ENCODE data around the gene ORC6.

Gene ORC6

DNA sequence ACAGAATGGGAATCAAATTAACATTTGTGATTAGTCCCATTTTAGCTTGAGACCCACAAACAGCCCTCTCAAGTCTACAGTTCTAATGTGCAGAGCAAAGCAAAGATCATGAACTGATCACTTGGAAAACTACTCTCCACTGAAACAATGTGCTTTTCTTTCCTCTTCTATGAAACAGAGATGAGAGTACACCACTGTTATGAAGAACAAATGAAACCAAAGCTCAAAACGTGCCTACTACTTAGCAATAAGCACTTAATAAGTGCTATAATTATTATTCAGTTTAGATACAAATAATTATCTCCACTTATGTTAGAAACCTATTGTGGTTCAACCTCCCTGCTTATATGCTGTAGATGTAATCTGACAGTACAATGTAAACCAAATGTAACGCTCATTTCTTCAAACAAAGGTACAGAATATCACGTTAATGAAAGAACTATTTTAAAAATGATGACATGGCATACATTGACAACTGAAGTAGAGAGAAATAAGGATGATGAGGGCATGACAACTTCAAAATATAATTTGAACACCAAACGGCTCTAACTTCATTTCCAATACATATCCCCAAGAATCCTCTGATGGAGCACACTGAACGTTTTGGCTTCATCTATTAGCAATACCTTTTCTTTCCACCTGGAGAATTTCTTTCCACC, 2.5 kb upstream of the ORC6 start:
- TF ChIP-seq TAF1 (IDR thresholded peaks at IDR 0.05; ENCODE audit: borderline replicate concordance, low read depth, low read length) (no peak), POLR2A (IDR thresholded peaks at IDR 0.05; ENCODE audit: low read depth, low read length) (no peak), POLR2AphosphoS5 (IDR thresholded peaks at IDR 0.05; ENCODE audit: low read depth, low read length) (no peak)
- no peak for DNase-seq (ENCODE audit: insufficient read length)
- FAIRE-seq = peak; percentile 40

DNA sequence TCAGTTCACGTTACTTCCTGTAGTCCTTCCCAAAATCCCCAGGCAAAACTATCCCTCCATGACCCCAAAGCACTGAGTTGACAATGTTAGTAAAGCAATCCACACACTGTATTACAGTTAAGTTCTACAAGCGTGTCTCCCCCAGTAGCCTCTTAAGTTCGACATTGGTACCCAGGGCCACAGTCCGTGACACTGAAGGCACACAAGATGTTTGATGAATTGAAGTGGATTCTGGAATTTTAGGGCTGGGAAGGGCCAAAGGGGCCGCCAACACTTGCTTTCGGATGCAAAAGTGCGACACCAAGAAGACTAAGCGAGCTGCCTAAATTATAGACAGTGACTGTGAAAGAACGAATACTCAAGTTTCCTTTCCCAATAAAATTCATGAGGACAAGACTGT, 2.0 kb upstream of the ORC6 start:
- TF ChIP-seq TAF1 (IDR thresholded peaks at IDR 0.05; ENCODE audit: borderline replicate concordance, low read depth, low read length) = no peak
- no peak for TF ChIP-seq POLR2A (IDR thresholded peaks at IDR 0.05; ENCODE audit: low read depth, low read length)
- TF ChIP-seq POLR2AphosphoS5 (IDR thresholded peaks at IDR 0.05; ENCODE audit: low read depth, low read length) = no peak
- FAIRE-seq = no peak
- no peak for DNase-seq (ENCODE audit: insufficient read length)

GRCh38 chr16:46688101-46688653, 1.3 kb upstream of the ORC6 start:
- TF ChIP-seq TAF1 (IDR thresholded peaks at IDR 0.05; ENCODE audit: borderline replicate concordance, low read depth, low read length) = no peak
- TF ChIP-seq POLR2A (IDR thresholded peaks at IDR 0.05; ENCODE audit: low read depth, low read length) = no peak
- no peak for TF ChIP-seq POLR2AphosphoS5 (IDR thresholded peaks at IDR 0.05; ENCODE audit: low read depth, low read length)
- DNase-seq (ENCODE audit: insufficient read length) (peak; percentile 27), FAIRE-seq (no peak)

- peak; percentile 78 for DNase-seq (ENCODE audit: insufficient read length)
- TF ChIP-seq POLR2A (IDR thresholded peaks at IDR 0.05; ENCODE audit: low read depth, low read length) (peak; percentile 26; the same call in 1 of the 2 replicates), POLR2AphosphoS5 (IDR thresholded peaks at IDR 0.05; ENCODE audit: low read depth, low read length) (0 out of 2 replicates have a peak, but pooled peaks have one; percentile 28), TAF1 (IDR thresholded peaks at IDR 0.05; ENCODE audit: borderline replicate concordance, low read depth, low read length) (0 out of 2 replicates have a peak, but pooled peaks have one; percentile 10)
- FAIRE-seq = peak; percentile 94
Measured at GRCh38 chr16:46688654-46689364, 650 bp upstream of the ORC6 start, which contains the start of gene VPS35. TSS of gene VPS35 (minus strand) at chr16:46689178. CDS start at chr16:46689133, 45 bp downstream.

DNA sequence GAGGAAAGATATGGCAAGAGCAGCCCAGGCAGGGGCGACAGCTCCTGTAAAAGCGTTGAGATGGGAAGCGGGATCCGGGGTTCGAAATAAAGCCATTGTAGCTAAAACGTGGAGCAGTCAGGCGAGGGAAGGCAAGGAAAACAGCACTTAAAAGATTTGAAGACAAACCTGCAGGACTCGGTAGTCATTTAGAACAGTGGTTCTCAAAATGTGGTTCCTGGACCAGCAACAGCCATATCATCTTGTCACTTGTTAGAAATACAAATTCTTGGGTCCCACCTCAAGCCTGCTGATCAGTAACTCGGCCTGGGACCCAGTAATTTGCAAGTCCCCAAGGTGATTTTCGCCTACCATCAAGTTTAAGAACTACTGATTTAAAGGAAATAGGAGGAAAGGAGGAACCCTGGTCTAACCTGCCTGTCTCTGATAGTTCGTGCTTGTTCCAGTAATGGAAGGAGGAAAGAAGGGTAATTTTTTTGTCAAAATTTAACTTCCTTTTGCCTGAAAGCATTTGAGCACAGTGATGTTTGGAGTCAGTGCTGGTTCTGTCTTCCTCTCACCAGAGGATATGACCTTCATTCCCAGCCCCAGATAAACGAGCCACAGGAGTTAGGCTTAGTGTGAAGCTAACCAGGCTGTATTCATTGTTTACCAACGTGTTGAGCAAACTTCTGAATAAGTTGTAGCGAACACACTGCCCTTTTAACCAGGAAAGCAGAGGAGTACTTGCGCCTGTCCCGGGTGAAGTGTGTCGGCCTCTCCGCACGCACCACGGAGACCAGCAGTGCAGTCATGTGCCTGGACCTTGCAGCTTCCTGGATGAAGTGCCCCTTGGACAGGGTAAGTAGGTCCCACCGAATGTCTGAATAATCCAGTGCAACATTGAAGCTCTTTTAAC, 1.1 kb downstream of the ORC6 start:
- no peak for TF ChIP-seq POLR2AphosphoS5 (IDR thresholded peaks at IDR 0.05; ENCODE audit: low read depth, low read length)
- TF ChIP-seq TAF1 (IDR thresholded peaks at IDR 0.05; ENCODE audit: borderline replicate concordance, low read depth, low read length) = no peak
- TF ChIP-seq POLR2A (IDR thresholded peaks at IDR 0.05; ENCODE audit: low read depth, low read length) = no peak; the same call in 1 of the 2 replicates
- FAIRE-seq (no peak), DNase-seq (ENCODE audit: insufficient read length) (no peak)

DNA sequence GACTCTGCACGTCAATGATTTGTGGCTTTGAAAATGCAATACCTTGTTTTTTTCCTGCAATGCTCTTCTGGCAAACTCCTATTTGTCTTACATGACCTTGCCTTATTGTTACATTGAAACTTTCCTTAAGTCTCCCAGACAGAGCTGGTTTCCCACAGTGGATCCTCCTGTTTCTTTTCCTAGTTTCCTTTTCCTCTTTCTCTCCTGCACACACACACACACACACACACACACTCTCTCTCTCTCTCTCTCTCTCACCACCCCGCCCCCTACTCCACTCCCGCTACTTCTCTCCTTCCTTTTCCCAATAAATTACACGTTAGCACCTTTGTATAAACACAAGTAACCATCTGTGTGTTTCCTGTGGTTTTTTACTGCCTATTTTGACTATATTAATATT, 2.3 kb downstream of the ORC6 start:
- TF ChIP-seq POLR2A (IDR thresholded peaks at IDR 0.05; ENCODE audit: low read depth, low read length) (no peak), POLR2AphosphoS5 (IDR thresholded peaks at IDR 0.05; ENCODE audit: low read depth, low read length) (no peak), TAF1 (IDR thresholded peaks at IDR 0.05; ENCODE audit: borderline replicate concordance, low read depth, low read length) (no peak)
- DNase-seq (ENCODE audit: insufficient read length) = no peak
- no peak for FAIRE-seq

DNA sequence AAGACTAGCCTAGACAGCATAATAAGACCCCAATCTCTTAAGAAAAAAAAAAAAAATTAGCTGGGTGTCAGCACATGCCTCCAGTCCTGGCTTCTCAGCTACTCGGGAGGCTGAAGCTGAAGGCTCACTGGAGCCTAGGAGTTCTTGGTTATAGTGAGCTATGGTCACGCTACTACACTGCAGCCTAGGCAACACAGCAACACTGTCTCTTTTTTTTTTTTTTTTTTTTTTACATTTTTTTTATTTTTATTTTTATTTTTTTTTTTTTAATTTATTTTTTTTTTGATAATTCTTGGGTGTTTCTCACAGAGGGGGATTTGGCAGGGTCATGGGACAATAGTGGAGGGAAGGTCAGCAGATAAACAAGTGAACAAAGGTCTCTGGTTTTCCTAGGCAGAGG, 4.1 kb downstream of the ORC6 start:
- TF ChIP-seq POLR2AphosphoS5 (IDR thresholded peaks at IDR 0.05; ENCODE audit: low read depth, low read length) (no peak), TAF1 (IDR thresholded peaks at IDR 0.05; ENCODE audit: borderline replicate concordance, low read depth, low read length) (no peak), POLR2A (IDR thresholded peaks at IDR 0.05; ENCODE audit: low read depth, low read length) (no peak)
- DNase-seq (ENCODE audit: insufficient read length) = no peak
- no peak for FAIRE-seq

- FAIRE-seq (no peak), DNase-seq (ENCODE audit: insufficient read length) (no peak)
- no peak for TF ChIP-seq TAF1 (IDR thresholded peaks at IDR 0.05; ENCODE audit: borderline replicate concordance, low read depth, low read length)
- TF ChIP-seq POLR2AphosphoS5 (IDR thresholded peaks at IDR 0.05; ENCODE audit: low read depth, low read length) = no peak
- TF ChIP-seq POLR2A (IDR thresholded peaks at IDR 0.05; ENCODE audit: low read depth, low read length) = no peak
Measured at GRCh38 chr16:46695937-46696336, 6.5 kb downstream of the ORC6 start.

GRCh38 chr16:46696957-46697356, 7.5 kb downstream of the ORC6 start:
- no peak for TF ChIP-seq POLR2A (IDR thresholded peaks at IDR 0.05; ENCODE audit: low read depth, low read length)
- no peak for TF ChIP-seq TAF1 (IDR thresholded peaks at IDR 0.05; ENCODE audit: borderline replicate concordance, low read depth, low read length)
- TF ChIP-seq POLR2AphosphoS5 (IDR thresholded peaks at IDR 0.05; ENCODE audit: low read depth, low read length) = no peak
- FAIRE-seq (no peak), DNase-seq (ENCODE audit: insufficient read length) (no peak)

DNA sequence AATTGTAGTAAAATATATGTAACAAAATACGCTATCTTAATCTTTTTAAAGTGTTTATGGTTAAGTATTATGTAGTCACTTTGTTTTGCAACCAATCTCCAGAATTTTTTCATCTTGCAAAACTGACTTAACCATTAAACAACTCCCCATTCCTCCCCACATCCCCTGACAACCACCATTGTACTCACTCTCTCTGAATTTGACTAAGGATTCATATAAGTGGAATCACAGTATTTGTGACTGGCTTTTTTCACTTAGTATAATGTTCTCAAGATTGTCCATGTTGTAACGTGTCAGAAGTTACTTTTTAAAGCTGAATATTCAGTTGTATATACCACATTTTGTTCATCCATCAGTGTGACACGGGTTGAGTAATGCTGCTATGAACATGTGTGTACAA, 10.6 kb downstream of the ORC6 start:
- FAIRE-seq (no peak), DNase-seq (ENCODE audit: insufficient read length) (no peak)
- no peak for TF ChIP-seq POLR2A (IDR thresholded peaks at IDR 0.05; ENCODE audit: low read depth, low read length)
- TF ChIP-seq TAF1 (IDR thresholded peaks at IDR 0.05; ENCODE audit: borderline replicate concordance, low read depth, low read length) = no peak
- TF ChIP-seq POLR2AphosphoS5 (IDR thresholded peaks at IDR 0.05; ENCODE audit: low read depth, low read length) = no peak

GRCh38 chr16:46701615-46702014, 12.2 kb downstream of the ORC6 start:
- DNase-seq (ENCODE audit: insufficient read length) (no peak), FAIRE-seq (no peak)
- TF ChIP-seq POLR2AphosphoS5 (IDR thresholded peaks at IDR 0.05; ENCODE audit: low read depth, low read length) (no peak), TAF1 (IDR thresholded peaks at IDR 0.05; ENCODE audit: borderline replicate concordance, low read depth, low read length) (no peak), POLR2A (IDR thresholded peaks at IDR 0.05; ENCODE audit: low read depth, low read length) (no peak)
